Measurements from ENCODE around the gene KCNN4. TPM values are rescaled to one million over a fixed set of nuclear protein-coding genes. Genes with fewer than 3 reads are reported as not detected.

Gene KCNN4
- total RNA-seq, 1 experiment from 2014 or later, result not detected

DNA sequence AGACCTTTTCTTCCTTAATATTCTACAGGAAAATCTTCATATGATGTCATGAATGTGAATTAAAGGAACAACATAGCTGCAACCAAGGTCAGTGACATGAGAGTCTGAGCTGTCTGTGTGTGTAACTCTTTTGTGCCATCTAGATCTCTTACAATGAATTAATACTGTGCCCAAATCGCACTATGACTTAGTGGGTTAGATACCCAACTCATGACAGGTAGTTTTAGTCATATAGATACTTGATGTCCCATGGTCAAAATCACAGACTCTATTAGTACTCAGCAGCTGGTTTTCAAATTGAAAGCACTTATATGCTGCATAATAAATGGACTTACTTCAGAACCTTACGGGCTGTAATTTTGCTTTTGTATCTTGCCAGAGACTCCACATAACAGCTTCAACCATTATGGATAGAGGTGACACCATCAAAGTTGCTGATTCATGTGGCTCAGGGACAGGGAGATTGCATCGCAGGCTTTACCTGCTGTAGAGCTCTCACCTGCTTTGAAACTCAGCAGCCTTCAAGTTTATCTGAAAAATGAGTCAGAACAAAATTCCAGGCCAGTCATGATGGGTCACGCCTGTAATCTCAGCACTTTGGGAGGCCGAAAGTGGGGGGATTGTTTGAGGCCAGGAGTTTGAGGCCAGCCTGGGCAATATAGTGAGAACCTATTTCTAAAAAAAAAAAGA, 34.0 kb upstream of the KCNN4 start:
- POLR2A ChIA-PET (ENCODE audit: low non-redundant PET), result no interaction called here
- TF ChIP-seq, protein P1, sequence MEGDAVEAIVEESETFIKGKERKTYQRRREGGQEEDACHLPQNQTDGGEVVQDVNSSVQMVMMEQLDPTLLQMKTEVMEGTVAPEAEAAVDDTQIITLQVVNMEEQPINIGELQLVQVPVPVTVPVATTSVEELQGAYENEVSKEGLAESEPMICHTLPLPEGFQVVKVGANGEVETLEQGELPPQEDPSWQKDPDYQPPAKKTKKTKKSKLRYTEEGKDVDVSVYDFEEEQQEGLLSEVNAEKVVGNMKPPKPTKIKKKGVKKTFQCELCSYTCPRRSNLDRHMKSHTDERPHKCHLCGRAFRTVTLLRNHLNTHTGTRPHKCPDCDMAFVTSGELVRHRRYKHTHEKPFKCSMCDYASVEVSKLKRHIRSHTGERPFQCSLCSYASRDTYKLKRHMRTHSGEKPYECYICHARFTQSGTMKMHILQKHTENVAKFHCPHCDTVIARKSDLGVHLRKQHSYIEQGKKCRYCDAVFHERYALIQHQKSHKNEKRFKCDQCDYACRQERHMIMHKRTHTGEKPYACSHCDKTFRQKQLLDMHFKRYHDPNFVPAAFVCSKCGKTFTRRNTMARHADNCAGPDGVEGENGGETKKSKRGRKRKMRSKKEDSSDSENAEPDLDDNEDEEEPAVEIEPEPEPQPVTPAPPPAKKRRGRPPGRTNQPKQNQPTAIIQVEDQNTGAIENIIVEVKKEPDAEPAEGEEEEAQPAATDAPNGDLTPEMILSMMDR (conservative IDR thresholded peaks at IDR 0.05; ENCODE audit: low read depth, low read length), result no peak
- no peak for TF ChIP-seq EZH2 (IDR thresholded peaks at IDR 0.05; ENCODE audit: borderline replicate concordance, low read depth, low read length, poor library complexity, severe bottlenecking)

DNA sequence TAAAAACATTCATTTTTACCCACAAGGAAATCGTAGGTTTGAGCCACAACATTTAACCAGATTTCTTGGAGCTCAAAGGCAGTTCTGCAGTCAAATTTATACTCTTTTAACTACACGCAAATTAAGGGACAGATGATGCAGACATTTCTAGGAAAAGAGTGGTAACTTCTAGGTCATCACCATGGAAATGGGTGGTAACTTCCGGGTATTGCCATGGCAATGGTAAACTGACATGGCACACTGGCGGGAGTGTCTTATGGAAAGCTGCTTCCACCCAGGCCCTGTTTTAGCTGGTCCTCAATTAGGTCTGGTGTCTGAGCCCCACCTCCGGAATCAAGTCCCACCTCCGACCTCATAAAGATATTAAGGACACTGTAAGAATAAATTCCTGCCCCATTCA, 31.9 kb upstream of the KCNN4 start:
- Histone ChIP-seq H3K4me1 (ENCODE audit: insufficient read depth, low read length, poor library complexity, severe bottlenecking) (no peaks in the 10 kb centered on the region), H3K27ac (ENCODE audit: low read depth, low read length, poor library complexity, severe bottlenecking) (no peak overlapping the region), H3K36me3 (ENCODE audit: insufficient read depth, low read length, poor library complexity, severe bottlenecking) (no peaks in the 10 kb centered on the region), H3K9me3 (ENCODE audit: low read depth, low read length, poor library complexity, severe bottlenecking) (no peaks in the 10 kb centered on the region), H3K4me3 (ENCODE audit: low read depth, low read length, poor library complexity, severe bottlenecking) (no peak overlapping the region), H3K27me3 (replicated peaks; ENCODE audit: insufficient read depth, low read depth, low read length, poor library complexity) (no peaks in the 10 kb centered on the region)
- ChIA-PET CTCF (no interaction called here), POLR2A (ENCODE audit: low non-redundant PET) (no interaction called here)
- intact Hi-C loops (cut with micrococcal nuclease; ENCODE audit: unreplicated experiment), result no loop called here
- BruUV-seq (replicated peaks), result no TSS peak
- no peak for DNase-seq (ENCODE audit: low spot score)
- no peak for TF ChIP-seq EZH2 (IDR thresholded peaks at IDR 0.05; ENCODE audit: borderline replicate concordance, low read depth, low read length, poor library complexity, severe bottlenecking)
- TF ChIP-seq, protein P1 (conservative IDR thresholded peaks at IDR 0.05; ENCODE audit: low read depth, low read length), result no peak

More for the DNA sequence above, 34.0 kb upstream of the KCNN4 start:
- BruUV-seq (replicated peaks), result no TSS peak
- H3K27ac ChIP-seq (ENCODE audit: low read depth, low read length, poor library complexity, severe bottlenecking), result no peak overlapping the region
- no peaks in the 10 kb centered on the region for H3K4me1 ChIP-seq (ENCODE audit: insufficient read depth, low read length, poor library complexity, severe bottlenecking)
- no peak overlapping the region for H3K4me3 ChIP-seq (ENCODE audit: low read depth, low read length, poor library complexity, severe bottlenecking)
- H3K36me3 ChIP-seq (ENCODE audit: insufficient read depth, low read length, poor library complexity, severe bottlenecking), result no peaks in the 10 kb centered on the region
- intact Hi-C loops (cut with micrococcal nuclease; ENCODE audit: unreplicated experiment), result no loop called here
- H3K9me3 ChIP-seq (ENCODE audit: low read depth, low read length, poor library complexity, severe bottlenecking), result no peaks in the 10 kb centered on the region
- no peaks in the 10 kb centered on the region for H3K27me3 ChIP-seq (replicated peaks; ENCODE audit: insufficient read depth, low read depth, low read length, poor library complexity)
- CTCF ChIA-PET, result no interaction called here
- DNase-seq (ENCODE audit: low spot score), result no peak

DNA sequence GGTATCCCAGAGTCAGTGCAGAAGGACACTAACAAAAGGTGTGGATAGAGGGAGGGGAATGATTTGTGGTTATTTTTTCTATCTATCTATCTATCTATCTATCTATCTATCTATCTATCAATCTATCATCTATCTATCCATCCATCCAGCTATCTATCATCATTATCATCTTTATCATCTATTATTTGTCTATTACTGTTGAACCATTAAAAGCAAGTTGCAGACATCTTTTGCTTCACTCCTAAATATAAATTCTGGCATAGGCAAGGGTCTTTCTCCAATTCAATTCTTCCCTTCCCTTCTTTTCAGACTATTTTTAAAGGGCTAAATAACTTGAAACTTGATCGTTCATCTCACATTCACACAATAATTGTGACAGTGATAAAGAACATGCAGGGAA, 31.5 kb upstream of the KCNN4 start:
- no peak for DNase-seq (ENCODE audit: low spot score)
- Histone ChIP-seq H3K4me1 (ENCODE audit: insufficient read depth, low read length, poor library complexity, severe bottlenecking) (no peaks in the 10 kb centered on the region), H3K4me3 (ENCODE audit: low read depth, low read length, poor library complexity, severe bottlenecking) (no peak overlapping the region), H3K27ac (ENCODE audit: low read depth, low read length, poor library complexity, severe bottlenecking) (no peak overlapping the region), H3K27me3 (replicated peaks; ENCODE audit: insufficient read depth, low read depth, low read length, poor library complexity) (no peaks in the 10 kb centered on the region), H3K36me3 (ENCODE audit: insufficient read depth, low read length, poor library complexity, severe bottlenecking) (no peaks in the 10 kb centered on the region), H3K9me3 (ENCODE audit: low read depth, low read length, poor library complexity, severe bottlenecking) (no peaks in the 10 kb centered on the region)
- ChIA-PET CTCF (no interaction called here), POLR2A (ENCODE audit: low non-redundant PET) (no interaction called here)
- BruUV-seq (replicated peaks), result no TSS peak
- TF ChIP-seq, protein P1 (conservative IDR thresholded peaks at IDR 0.05; ENCODE audit: low read depth, low read length), result no peak
- no peak for TF ChIP-seq EZH2 (IDR thresholded peaks at IDR 0.05; ENCODE audit: borderline replicate concordance, low read depth, low read length, poor library complexity, severe bottlenecking)
- intact Hi-C loops (cut with micrococcal nuclease; ENCODE audit: unreplicated experiment), result no loop called here

All from A673 (cell line).